DMS 273 (cell line): ENCODE measurements around the gene SH2D1B.
"Not testable (repeated sequence)": the region's sequence is repeated elsewhere in the genome, so short reads cannot be mapped to it uniquely, and the experiment has no call there.

Experiments used
- DNase-seq: peaks from one replicate; lab custom pipeline; 2025; ENCODE audit not compliant: unreplicated experiment; lab: John Stamatoyannopoulos, UW

The SH2D1B gene

GRCh38 chr1:162412002-162412401 is at the start of gene SH2D1B:
TSS of gene SH2D1B (minus strand) at chr1:162412136. CDS start at chr1:162412016, 120 bp downstream.
- DNase-seq, result no peak

- no peak for DNase-seq
Observed at GRCh38 chr1:162458236-162458635, 46.3 kb upstream of the SH2D1B start.

GRCh38 chr1:162456323-162456722 is 44.4 kb upstream of the SH2D1B start:
- peak; percentile 7 for DNase-seq

GRCh38 chr1:162454361-162454760 is 42.4 kb upstream of the SH2D1B start:
- DNase-seq, result not testable (repeated sequence)

- no peak for DNase-seq
Observed at GRCh38 chr1:162446946-162447345, 35.0 kb upstream of the SH2D1B start.

GRCh38 chr1:162444903-162445302 is 33.0 kb upstream of the SH2D1B start:
- no peak for DNase-seq

- DNase-seq, result not testable (repeated sequence)
Observed at GRCh38 chr1:162432977-162433713, 21.2 kb upstream of the SH2D1B start.

GRCh38 chr1:162430583-162430982 is 18.6 kb upstream of the SH2D1B start:
- DNase-seq, result no peak

GRCh38 chr1:162422662-162423375 is 10.9 kb upstream of the SH2D1B start:
- no peak for DNase-seq

- DNase-seq, result no peak
Observed at GRCh38 chr1:162421258-162422164, 9.6 kb upstream of the SH2D1B start.

- DNase-seq, result no peak
Observed at GRCh38 chr1:162420120-162420519, 8.2 kb upstream of the SH2D1B start.

GRCh38 chr1:162419450-162419931 is 7.6 kb upstream of the SH2D1B start:
- DNase-seq, result not testable (repeated sequence)

GRCh38 chr1:162418584-162418983 is 6.6 kb upstream of the SH2D1B start:
- not testable (repeated sequence) for DNase-seq

GRCh38 chr1:162417650-162418049 is 5.7 kb upstream of the SH2D1B start:
- no peak for DNase-seq

- DNase-seq, result no peak
Observed at GRCh38 chr1:162416909-162417308, 5.0 kb upstream of the SH2D1B start.

- DNase-seq, result no peak
Observed at GRCh38 chr1:162416215-162416614, 4.3 kb upstream of the SH2D1B start.

GRCh38 chr1:162407539-162407938 is 4.4 kb downstream of the SH2D1B start:
- DNase-seq, result no peak

GRCh38 chr1:162406811-162407210 is 5.1 kb downstream of the SH2D1B start:
- DNase-seq, result no peak

GRCh38 chr1:162405800-162406199 is 6.1 kb downstream of the SH2D1B start:
- DNase-seq, result no peak

- no peak for DNase-seq
Observed at GRCh38 chr1:162404550-162405160, 7.3 kb downstream of the SH2D1B start.
